ENCODE results near the gene GRM5. TPM values are rescaled to one million over a fixed set of nuclear protein-coding genes. Genes with fewer than 3 reads are reported as not detected.

GRM5 gene
- total RNA-seq, 4 donors from 2014 or later, result 0.53 TPM; not detected in 3

DNA sequence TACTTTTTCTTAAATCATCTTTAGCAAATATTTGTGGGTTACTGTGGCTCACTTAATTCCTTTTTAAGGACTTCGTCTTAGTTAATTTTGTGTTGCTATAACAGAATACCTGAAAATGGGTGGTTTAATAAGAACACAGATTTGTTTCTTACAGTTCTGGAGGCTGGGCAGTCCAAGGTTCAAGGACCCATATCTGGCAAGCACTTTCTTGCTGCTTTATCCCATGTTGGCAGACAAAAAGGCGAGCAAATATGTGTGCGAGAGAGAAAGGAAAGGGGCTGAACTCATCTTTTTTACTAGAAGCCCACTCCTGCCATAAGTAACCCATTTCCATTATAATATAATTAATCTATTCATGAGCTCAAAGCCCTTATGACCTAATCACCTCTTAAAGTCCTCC lies 246.2 kb downstream of the GRM5 start:
- no peak overlapping the region for H3K4me3 ChIP-seq
- no peaks in the 10 kb centered on the region for H3K27me3 ChIP-seq
- H3K36me3 ChIP-seq, result no peaks in the 10 kb centered on the region
- no peak for DNase-seq
- TF ChIP-seq, protein P1, sequence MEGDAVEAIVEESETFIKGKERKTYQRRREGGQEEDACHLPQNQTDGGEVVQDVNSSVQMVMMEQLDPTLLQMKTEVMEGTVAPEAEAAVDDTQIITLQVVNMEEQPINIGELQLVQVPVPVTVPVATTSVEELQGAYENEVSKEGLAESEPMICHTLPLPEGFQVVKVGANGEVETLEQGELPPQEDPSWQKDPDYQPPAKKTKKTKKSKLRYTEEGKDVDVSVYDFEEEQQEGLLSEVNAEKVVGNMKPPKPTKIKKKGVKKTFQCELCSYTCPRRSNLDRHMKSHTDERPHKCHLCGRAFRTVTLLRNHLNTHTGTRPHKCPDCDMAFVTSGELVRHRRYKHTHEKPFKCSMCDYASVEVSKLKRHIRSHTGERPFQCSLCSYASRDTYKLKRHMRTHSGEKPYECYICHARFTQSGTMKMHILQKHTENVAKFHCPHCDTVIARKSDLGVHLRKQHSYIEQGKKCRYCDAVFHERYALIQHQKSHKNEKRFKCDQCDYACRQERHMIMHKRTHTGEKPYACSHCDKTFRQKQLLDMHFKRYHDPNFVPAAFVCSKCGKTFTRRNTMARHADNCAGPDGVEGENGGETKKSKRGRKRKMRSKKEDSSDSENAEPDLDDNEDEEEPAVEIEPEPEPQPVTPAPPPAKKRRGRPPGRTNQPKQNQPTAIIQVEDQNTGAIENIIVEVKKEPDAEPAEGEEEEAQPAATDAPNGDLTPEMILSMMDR (IDR thresholded peaks at IDR 0.05), result no peak
- no peak for TF ChIP-seq POLR2A (IDR thresholded peaks at IDR 0.05)
- no peak overlapping the region for H3K27ac ChIP-seq
- no peaks in the 10 kb centered on the region for H3K4me1 ChIP-seq
- no peaks in the 10 kb centered on the region for H3K9me3 ChIP-seq

DNA sequence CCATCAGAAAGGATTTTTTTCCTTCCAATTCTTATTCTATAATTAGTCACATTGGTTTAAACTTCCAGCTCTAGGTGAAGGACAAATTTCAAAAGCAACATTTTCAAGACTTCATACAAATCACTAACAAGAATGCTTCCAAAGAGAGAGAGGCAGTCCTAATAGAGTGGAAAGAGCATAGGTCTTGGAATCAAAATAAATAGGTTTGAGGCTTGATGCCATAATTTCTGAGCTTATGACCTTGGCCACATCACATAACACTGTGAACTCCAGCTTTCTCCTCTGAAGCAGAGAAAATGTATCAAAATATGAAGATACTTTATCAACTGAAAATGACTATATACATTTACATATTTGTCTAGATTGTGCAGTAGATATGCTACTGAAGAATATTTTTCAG lies 246.8 kb downstream of the GRM5 start:
- no peak overlapping the region for H3K27ac ChIP-seq
- no peaks in the 10 kb centered on the region for H3K36me3 ChIP-seq
- H3K9me3 ChIP-seq, result no peaks in the 10 kb centered on the region
- H3K4me1 ChIP-seq, result no peaks in the 10 kb centered on the region
- H3K4me3 ChIP-seq, result no peak overlapping the region
- TF ChIP-seq, protein P1 (IDR thresholded peaks at IDR 0.05), result no peak
- TF ChIP-seq POLR2A (IDR thresholded peaks at IDR 0.05), result no peak
- H3K27me3 ChIP-seq, result no peaks in the 10 kb centered on the region
- DNase-seq, result no peak

DNA sequence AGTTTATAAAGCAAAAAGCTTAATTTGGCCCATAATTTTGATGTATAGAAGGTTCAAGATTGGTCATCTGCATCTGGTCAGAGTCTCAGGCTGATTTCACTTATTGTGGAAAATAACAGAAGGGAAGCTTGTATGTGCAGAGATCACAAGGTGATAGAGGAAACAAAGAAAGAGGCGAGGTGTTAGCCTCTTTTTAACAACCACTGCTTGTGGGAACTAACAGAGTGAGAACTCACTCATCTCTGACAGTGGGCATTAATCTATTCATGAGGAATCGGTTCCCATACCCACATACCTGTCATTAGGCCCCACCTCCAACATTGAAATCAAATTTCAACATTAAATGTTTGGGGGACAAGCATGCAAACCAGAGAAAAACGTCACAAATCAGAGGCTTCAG lies 250.3 kb downstream of the GRM5 start:
- no peak for TF ChIP-seq POLR2A (IDR thresholded peaks at IDR 0.05)
- TF ChIP-seq, protein P1 (IDR thresholded peaks at IDR 0.05), result no peak
- DNase-seq, result no peak
- no peaks in the 10 kb centered on the region for H3K9me3 ChIP-seq
- H3K27me3 ChIP-seq, result no peaks in the 10 kb centered on the region
- H3K4me1 ChIP-seq, result no peaks in the 10 kb centered on the region
- no peaks in the 10 kb centered on the region for H3K36me3 ChIP-seq
- H3K27ac ChIP-seq, result no peak overlapping the region
- no peak overlapping the region for H3K4me3 ChIP-seq

DNA sequence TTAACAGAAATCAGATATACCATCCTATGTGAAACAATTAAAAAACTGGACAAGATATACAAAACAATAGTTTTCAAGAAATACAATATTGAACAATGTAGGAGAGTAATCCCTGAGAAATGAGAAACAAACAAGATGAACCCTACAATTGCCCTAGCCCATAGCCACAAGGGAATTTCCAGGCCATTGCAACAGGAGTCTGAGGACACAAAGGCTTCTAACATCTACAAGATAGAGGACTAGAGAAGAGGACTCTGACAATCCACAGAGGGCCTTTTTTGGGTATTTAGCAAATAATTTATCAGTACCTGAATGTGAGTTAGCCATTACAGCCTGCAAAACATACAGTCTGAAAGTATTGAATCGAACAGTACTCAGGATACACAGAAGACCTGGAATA lies 251.7 kb downstream of the GRM5 start:
- H3K27ac ChIP-seq, result no peak overlapping the region
- no peak for DNase-seq
- TF ChIP-seq, protein P1 (IDR thresholded peaks at IDR 0.05), result no peak
- no peak for TF ChIP-seq POLR2A (IDR thresholded peaks at IDR 0.05)
- H3K9me3 ChIP-seq, result no peaks in the 10 kb centered on the region
- no peak overlapping the region for H3K4me3 ChIP-seq
- H3K36me3 ChIP-seq, result no peaks in the 10 kb centered on the region
- H3K4me1 ChIP-seq, result no peaks in the 10 kb centered on the region
- no peaks in the 10 kb centered on the region for H3K27me3 ChIP-seq

DNA sequence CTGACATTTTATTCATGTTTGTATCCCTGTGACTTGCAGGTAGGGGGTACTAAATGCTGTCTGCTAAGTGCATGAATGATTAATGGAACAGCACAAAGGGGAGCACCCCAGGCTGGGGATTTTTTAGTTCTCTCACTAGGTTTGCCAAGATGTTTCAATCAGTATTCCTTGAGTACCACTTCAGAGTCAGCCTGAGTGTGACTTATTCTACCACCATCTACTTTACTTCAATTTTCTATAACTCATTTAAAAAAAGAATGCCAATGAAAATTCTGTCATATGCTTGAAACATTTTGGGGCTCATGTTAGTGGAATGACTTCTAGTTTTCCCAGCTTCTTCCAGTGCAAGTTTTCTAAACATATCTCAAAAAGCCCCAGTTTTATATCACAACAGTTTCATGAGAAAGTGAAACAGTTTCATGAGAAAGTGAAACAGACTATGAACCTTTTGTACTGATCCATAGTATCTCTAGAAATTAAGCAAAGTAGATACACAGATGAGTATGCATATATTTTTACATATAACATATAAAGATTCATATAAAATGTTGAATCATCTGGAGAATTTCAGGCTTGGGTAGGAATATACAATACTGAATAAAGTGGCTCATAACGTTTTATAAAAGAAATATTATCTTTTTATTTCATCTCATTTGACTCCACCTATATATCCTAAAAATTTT lies 252.4 kb downstream of the GRM5 start:
- Histone ChIP-seq H3K27me3 (no peaks in the 10 kb centered on the region), H3K4me3 (no peak overlapping the region), H3K27ac (no peak overlapping the region), H3K36me3 (no peaks in the 10 kb centered on the region), H3K9me3 (no peaks in the 10 kb centered on the region), H3K4me1 (no peaks in the 10 kb centered on the region)
- TF ChIP-seq, protein P1 (IDR thresholded peaks at IDR 0.05), result no peak
- TF ChIP-seq POLR2A (IDR thresholded peaks at IDR 0.05), result no peak
- DNase-seq, result no peak
